Neural cell (in vitro differentiated cells): ENCODE results near the gene MIAT. TPM values are rescaled to one million over a fixed set of nuclear protein-coding genes. Genes with fewer than 3 reads are reported as not detected.

Experiments used
- H2AFZ ChIP-seq: fragments of 200-600, 300-800 bp; sonication (generic), shearing (Covaris generic); 2 replicates; pipeline ENCODE4 v1.6.0; 2014; ENCODE audit warnings: low read depth, mild to moderate bottlenecking, antibody characterized with exemption, low read length, moderate library complexity
- H3F3A ChIP-seq: fragments of 200-600 bp; shearing (Covaris generic); 2 replicates; pipeline ENCODE4 v1.6.1; 2016; ENCODE audit warnings: mild to moderate bottlenecking, moderate library complexity, mixed read lengths, antibody characterized with exemption, low read length; ENCODE audit not compliant: insufficient read depth, poor library complexity, severe bottlenecking
- H3K27ac ChIP-seq: fragments of 200-600, 300-800 bp; sonication (generic), shearing (Covaris generic); 2 replicates; pipeline ENCODE4 v1.5.1; 2014; ENCODE audit warnings: mild to moderate bottlenecking, low read length, moderate library complexity
- H3K27me3 ChIP-seq: fragments of 300-800, 200-600 bp; sonication (generic), shearing (Covaris generic); 2 replicates; pipeline ENCODE4 v1.6.0; 2014; ENCODE audit warnings: mild to moderate bottlenecking, low read depth, low read length, moderate library complexity; ENCODE audit not compliant: insufficient read depth
- H3K36me3 ChIP-seq: fragments of 300-800, 200-600 bp; sonication (generic), shearing (Covaris generic); 2 replicates; pipeline ENCODE4 v1.5.1; 2014; ENCODE audit warnings: mild to moderate bottlenecking, antibody characterized with exemption, low read length, moderate library complexity; ENCODE audit not compliant: insufficient read depth
- H3K4me2 ChIP-seq: fragments of 300-800, 200-600 bp; sonication (generic), shearing (Covaris generic); 2 replicates; pipeline ENCODE4 v1.6.0; 2014; ENCODE audit warnings: mild to moderate bottlenecking, low read length
- H3K4me3 ChIP-seq: fragments of 300-800, 200-600 bp; sonication (generic), shearing (Covaris generic); 2 replicates; pipeline ENCODE4 v1.5.1; 2014; ENCODE audit warnings: mild to moderate bottlenecking, low read length, moderate library complexity
- H3K79me2 ChIP-seq: fragments of 200-600 bp; shearing (Covaris generic); replicated peaks from 2 replicates; pipeline ENCODE4 v1.6.0; 2014; ENCODE audit warnings: mild to moderate bottlenecking, low read length, moderate library complexity; ENCODE audit not compliant: insufficient read depth
- H3K9ac ChIP-seq: fragments of 300-800, 200-600 bp; sonication (generic), shearing (Covaris generic); 2 replicates; pipeline ENCODE4 v1.6.1; 2016; ENCODE audit warnings: mild to moderate bottlenecking, low read length, mixed read lengths
- H3K9me2 ChIP-seq: fragments of 200-600 bp; shearing (Covaris generic); 2 replicates; pipeline ENCODE4 v1.6.1; 2016; ENCODE audit warnings: mild to moderate bottlenecking, low read length, mixed read lengths; ENCODE audit not compliant: insufficient read depth
- H3K9me3 ChIP-seq: fragments of 200-600, 300-800 bp; sonication (generic), shearing (Covaris generic); 2 replicates; pipeline ENCODE4 v1.6.1; 2016; ENCODE audit warnings: mild to moderate bottlenecking, mixed run types, low read length, moderate library complexity, mixed read lengths
- H4K20me1 ChIP-seq: fragments of 200-600 bp; shearing (Covaris generic); 2 replicates; pipeline ENCODE4 v1.6.1; 2016; ENCODE audit warnings: mild to moderate bottlenecking, mixed run types; ENCODE audit not compliant: insufficient read depth
- EP300 ChIP-seq: fragments of 450-650 bp; conservative IDR thresholded peaks from 2 replicates; pipeline ENCODE4 v1.6.1; 2014; ENCODE audit warnings: antibody characterized with exemption, mild to moderate bottlenecking, moderate library complexity; ENCODE audit not compliant: poor library complexity, severe bottlenecking
- EZH2 ChIP-seq: fragments of 200-600, 300-800 bp; shearing (Covaris generic), sonication (generic); IDR thresholded peaks from 2 replicates; pipeline ENCODE4 v1.6.1; 2014; ENCODE audit warnings: antibody characterized with exemption, low read length, borderline replicate concordance, mild to moderate bottlenecking; ENCODE audit not compliant: insufficient read depth, poor library complexity, severe bottlenecking
- MXI1 ChIP-seq: fragments of 450-650 bp; conservative IDR thresholded peaks from 2 replicates; pipeline ENCODE4 v1.6.1; 2014; ENCODE audit warnings: antibody characterized with exemption, mild to moderate bottlenecking; ENCODE audit not compliant: poor library complexity, severe bottlenecking
- POLR2AphosphoS5 ChIP-seq: IDR thresholded peaks from 2 replicates; pipeline ENCODE4 v1.6.1; 2012
- RAD21 ChIP-seq: fragments of 450-650 bp; conservative IDR thresholded peaks from 2 replicates; pipeline ENCODE4 v1.6.1; 2014; ENCODE audit warnings: antibody characterized with exemption, mild to moderate bottlenecking, moderate library complexity
- SMC3 ChIP-seq: fragments of 450-650 bp; conservative IDR thresholded peaks from 2 replicates; pipeline ENCODE4 v1.6.1; 2014; ENCODE audit warnings: antibody characterized with exemption, mild to moderate bottlenecking, moderate library complexity; ENCODE audit not compliant: poor library complexity
- TAF1 ChIP-seq: IDR thresholded peaks from 2 replicates; pipeline ENCODE4 v1.6.1; 2012; ENCODE audit warnings: low read depth
- polyA plus RNA-seq: library from polyadenylated mRNA; depleted of rRNA; stranded (reverse); fragments of >200 nt; gene quantifications from 2 replicates; pipeline ENCODE4 v1.2.3, GENCODE V29; 2014
- TF ChIP-seq, protein P1 (sequence below): fragments of 450-650 bp; IDR thresholded peaks from 2 replicates; pipeline ENCODE4 v1.5.1; 2014; ENCODE audit warnings: antibody characterized with exemption, mild to moderate bottlenecking, moderate library complexity; ENCODE audit not compliant: poor library complexity, severe bottlenecking
- TF ChIP-seq, protein P2 (sequence below): IDR thresholded peaks from 2 replicates; pipeline ENCODE4 v1.6.1; 2012; ENCODE audit warnings: borderline replicate concordance

Gene MIAT
- polyA plus RNA-seq, 1 donor from 2014 or later = 529 TPM

DNA sequence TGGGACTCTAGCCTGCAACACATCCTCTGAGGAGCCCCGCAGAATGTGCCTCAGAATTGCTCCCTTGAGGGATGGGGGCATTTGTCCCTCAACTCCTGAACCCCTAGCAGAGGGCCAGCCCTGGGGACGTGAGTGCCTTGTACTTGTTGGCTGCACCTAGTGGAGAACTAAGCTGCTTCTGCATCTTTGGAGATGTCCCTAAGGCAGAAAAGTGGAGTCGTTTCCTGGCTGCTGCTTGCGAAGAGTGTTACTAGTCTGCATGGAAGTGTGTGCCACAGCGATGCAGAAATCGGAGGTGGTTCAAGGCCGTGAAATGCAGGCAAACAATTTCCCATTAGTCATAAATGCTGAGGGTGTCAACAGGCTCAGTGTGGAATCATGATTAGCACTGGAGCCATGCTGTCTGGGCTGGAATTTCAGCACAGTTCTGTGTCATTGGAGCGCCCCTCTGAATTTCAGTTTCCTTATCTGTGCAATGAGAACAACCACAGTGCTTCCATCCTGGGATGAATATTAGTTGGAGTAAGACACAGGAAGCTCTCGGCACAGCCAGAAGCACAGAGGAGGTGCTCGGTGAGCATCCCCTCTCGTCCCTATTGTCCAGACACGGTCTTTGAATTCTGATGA, 56.5 kb downstream of the MIAT start:
- Histone ChIP-seq H3K27ac (no peak overlapping the region), H3K36me3 (no peaks in the 10 kb centered on the region), H3F3A (no peaks in the 10 kb centered on the region), H3K9me3 (no peaks in the 10 kb centered on the region), H3K27me3 (no peaks in the 10 kb centered on the region), H3K4me3 (no peak overlapping the region), H3K9me2 (no peaks in the 10 kb centered on the region), H4K20me1 (no peaks in the 10 kb centered on the region), H2AFZ (no peak overlapping the region), H3K79me2 (no peaks in the 10 kb centered on the region), H3K9ac (no peak overlapping the region), H3K4me2 (no peak overlapping the region)
- TF ChIP-seq TAF1 (no peak), SMC3 (no peak), POLR2AphosphoS5 (no peak), EZH2 (no peak)
- TF ChIP-seq, protein P1, sequence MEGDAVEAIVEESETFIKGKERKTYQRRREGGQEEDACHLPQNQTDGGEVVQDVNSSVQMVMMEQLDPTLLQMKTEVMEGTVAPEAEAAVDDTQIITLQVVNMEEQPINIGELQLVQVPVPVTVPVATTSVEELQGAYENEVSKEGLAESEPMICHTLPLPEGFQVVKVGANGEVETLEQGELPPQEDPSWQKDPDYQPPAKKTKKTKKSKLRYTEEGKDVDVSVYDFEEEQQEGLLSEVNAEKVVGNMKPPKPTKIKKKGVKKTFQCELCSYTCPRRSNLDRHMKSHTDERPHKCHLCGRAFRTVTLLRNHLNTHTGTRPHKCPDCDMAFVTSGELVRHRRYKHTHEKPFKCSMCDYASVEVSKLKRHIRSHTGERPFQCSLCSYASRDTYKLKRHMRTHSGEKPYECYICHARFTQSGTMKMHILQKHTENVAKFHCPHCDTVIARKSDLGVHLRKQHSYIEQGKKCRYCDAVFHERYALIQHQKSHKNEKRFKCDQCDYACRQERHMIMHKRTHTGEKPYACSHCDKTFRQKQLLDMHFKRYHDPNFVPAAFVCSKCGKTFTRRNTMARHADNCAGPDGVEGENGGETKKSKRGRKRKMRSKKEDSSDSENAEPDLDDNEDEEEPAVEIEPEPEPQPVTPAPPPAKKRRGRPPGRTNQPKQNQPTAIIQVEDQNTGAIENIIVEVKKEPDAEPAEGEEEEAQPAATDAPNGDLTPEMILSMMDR = no peak
- TF ChIP-seq, protein P2, sequence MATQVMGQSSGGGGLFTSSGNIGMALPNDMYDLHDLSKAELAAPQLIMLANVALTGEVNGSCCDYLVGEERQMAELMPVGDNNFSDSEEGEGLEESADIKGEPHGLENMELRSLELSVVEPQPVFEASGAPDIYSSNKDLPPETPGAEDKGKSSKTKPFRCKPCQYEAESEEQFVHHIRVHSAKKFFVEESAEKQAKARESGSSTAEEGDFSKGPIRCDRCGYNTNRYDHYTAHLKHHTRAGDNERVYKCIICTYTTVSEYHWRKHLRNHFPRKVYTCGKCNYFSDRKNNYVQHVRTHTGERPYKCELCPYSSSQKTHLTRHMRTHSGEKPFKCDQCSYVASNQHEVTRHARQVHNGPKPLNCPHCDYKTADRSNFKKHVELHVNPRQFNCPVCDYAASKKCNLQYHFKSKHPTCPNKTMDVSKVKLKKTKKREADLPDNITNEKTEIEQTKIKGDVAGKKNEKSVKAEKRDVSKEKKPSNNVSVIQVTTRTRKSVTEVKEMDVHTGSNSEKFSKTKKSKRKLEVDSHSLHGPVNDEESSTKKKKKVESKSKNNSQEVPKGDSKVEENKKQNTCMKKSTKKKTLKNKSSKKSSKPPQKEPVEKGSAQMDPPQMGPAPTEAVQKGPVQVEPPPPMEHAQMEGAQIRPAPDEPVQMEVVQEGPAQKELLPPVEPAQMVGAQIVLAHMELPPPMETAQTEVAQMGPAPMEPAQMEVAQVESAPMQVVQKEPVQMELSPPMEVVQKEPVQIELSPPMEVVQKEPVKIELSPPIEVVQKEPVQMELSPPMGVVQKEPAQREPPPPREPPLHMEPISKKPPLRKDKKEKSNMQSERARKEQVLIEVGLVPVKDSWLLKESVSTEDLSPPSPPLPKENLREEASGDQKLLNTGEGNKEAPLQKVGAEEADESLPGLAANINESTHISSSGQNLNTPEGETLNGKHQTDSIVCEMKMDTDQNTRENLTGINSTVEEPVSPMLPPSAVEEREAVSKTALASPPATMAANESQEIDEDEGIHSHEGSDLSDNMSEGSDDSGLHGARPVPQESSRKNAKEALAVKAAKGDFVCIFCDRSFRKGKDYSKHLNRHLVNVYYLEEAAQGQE = no peak

DNA sequence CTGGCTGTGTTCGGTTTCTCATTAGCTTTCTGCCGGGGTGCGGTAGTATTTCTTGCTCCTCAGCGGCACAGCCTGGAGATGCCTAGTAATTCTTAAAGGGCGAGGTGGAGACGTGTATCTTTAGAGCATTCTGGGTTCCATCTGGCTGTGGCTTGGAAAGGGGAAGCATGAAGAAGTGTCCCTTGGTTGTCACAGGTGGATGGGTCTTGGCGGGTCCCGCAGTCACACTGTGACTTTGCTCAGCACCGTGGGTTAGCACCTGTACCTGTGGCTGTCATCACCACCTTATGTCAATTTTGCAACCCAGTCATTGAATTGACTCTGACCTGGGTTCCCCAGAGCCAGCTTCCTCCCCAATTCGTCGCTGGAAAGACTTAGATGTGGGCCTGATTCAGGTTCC, 57.6 kb downstream of the MIAT start:
- Histone ChIP-seq H3K27ac (no peak overlapping the region), H3K4me2 (no peak overlapping the region), H3K27me3 (no peaks in the 10 kb centered on the region), H3K9me3 (no peaks in the 10 kb centered on the region), H3K9ac (no peak overlapping the region), H3K4me3 (no peak overlapping the region), H3F3A (no peaks in the 10 kb centered on the region), H3K9me2 (no peaks in the 10 kb centered on the region), H3K79me2 (no peaks in the 10 kb centered on the region), H3K36me3 (no peaks in the 10 kb centered on the region), H4K20me1 (no peaks in the 10 kb centered on the region), H2AFZ (no peak overlapping the region)
- TF ChIP-seq TAF1 (no peak), EZH2 (no peak), POLR2AphosphoS5 (no peak), SMC3 (no peak), MXI1 (no peak), EP300 (no peak), RAD21 (no peak)
- TF ChIP-seq, protein P2 = no peak
- TF ChIP-seq, protein P1 = no peak
